Activated B cell treated with CpG ODN at 0.5 μM for 24 hours (primary cell): ENCODE results near the gene TCOF1. TPM values are rescaled to one million over a fixed set of nuclear protein-coding genes. Genes with fewer than 3 reads are reported as not detected.

Experiments used
- ATAC-seq: fragments of 200-7000 bp; cut with Tn5 transposase; one replicate; pipeline ENCODE4 v1.10.0; 2021; ENCODE audit warnings: low read depth, mild to moderate bottlenecking, moderate library complexity
- CTCF ChIA-PET: fragments of 350-600 bp; sonication (Branson Sonifier 250); formaldehyde crosslinking; loops from one replicate; lab custom pipeline; 2021; ENCODE audit warnings: antibody characterized with exemption; lab: Charles Lee
- POLR2A ChIA-PET: fragments of 350-600 bp; sonication (Branson Sonifier 250); formaldehyde crosslinking; loops from one replicate; lab custom pipeline; 2021; ENCODE audit warnings: antibody characterized with exemption; lab: Charles Lee
- DNase-seq: peaks from one replicate; pipeline ENCODE4 v3.0.0; 2022
- H3K27ac Mint-ChIP-seq: one replicate; pipeline ENCODE4 v1.8.0; 2020; ENCODE audit warnings: mixed read lengths
- H3K27me3 Mint-ChIP-seq: one replicate; pipeline ENCODE4 v1.8.0; 2021; ENCODE audit warnings: mixed read lengths
- H3K36me3 Mint-ChIP-seq: one replicate; pipeline ENCODE4 v1.8.0; 2021; ENCODE audit warnings: low read depth, mixed read lengths
- H3K4me1 Mint-ChIP-seq: one replicate; pipeline ENCODE4 v1.8.0; 2021; ENCODE audit warnings: mixed read lengths
- H3K4me3 Mint-ChIP-seq: one replicate; pipeline ENCODE4 v1.8.0; 2020; ENCODE audit warnings: mild to moderate bottlenecking, mixed read lengths
- H3K9me3 Mint-ChIP-seq: one replicate; pipeline ENCODE4 v1.8.0; 2020; ENCODE audit warnings: mixed read lengths
- CTCF ChIP-seq: fragments of 200-600 bp; IDR thresholded peaks from one replicate; pipeline ENCODE4 v1.8.0; 2022; ENCODE audit warnings: antibody characterized with exemption, mild to moderate bottlenecking
- intact Hi-C: fragments of 100-400 bp; cut with micrococcal nuclease; formaldehyde crosslinking; loops from one replicate; pipeline ENCODE4 v1.15.1; 2024
- total RNA-seq: library from RNA; stranded (reverse); gene quantifications from 2 replicates; pipeline ENCODE4 v1.2.3, GENCODE V29; 2022

The TCOF1 gene
- total RNA-seq, 1 donor from 2014 or later: 76.1 TPM

- no peak for ATAC-seq
- Mint-ChIP-seq H3K27me3 (peaks cover 7% of the 10 kb centered on the region), H3K36me3 (no peaks in the 10 kb centered on the region), H3K4me1 (no peaks in the 10 kb centered on the region), H3K9me3 (no peaks in the 10 kb centered on the region), H3K27ac (no peak overlapping the region), H3K4me3 (no peak overlapping the region)
- CTCF ChIA-PET: no interaction called here
- intact Hi-C loops: no loop called here
- DNase-seq: no peak
- no peak for TF ChIP-seq CTCF
- POLR2A ChIA-PET: no interaction called here
Observed at GRCh38 chr5:150325426-150325825, 32.1 kb upstream of the TCOF1 start.

- Mint-ChIP-seq H3K36me3 (no peaks in the 10 kb centered on the region), H3K9me3 (no peaks in the 10 kb centered on the region), H3K4me3 (no peak overlapping the region), H3K27ac (no peak overlapping the region), H3K4me1 (no peaks in the 10 kb centered on the region), H3K27me3 (peaks cover 7% of the 10 kb centered on the region)
- DNase-seq (no peak), ATAC-seq (no peak)
- TF ChIP-seq CTCF: no peak
- CTCF ChIA-PET: no interaction called here
- intact Hi-C loops: no loop called here
- POLR2A ChIA-PET: no interaction called here
Observed at GRCh38 chr5:150326707-150327106, 30.8 kb upstream of the TCOF1 start.

GRCh38 chr5:150327139-150327538 lies 30.4 kb upstream of the TCOF1 start:
- CTCF ChIA-PET: no interaction called here

GRCh38 chr5:150328515-150328914 lies 29.0 kb upstream of the TCOF1 start:
- no peaks in the 10 kb centered on the region for H3K9me3 Mint-ChIP-seq
- CTCF ChIA-PET: no interaction called here
- ATAC-seq: no peak

More at GRCh38 chr5:150327139-150327538, 30.4 kb upstream of the TCOF1 start:
- no peak for DNase-seq
- Mint-ChIP-seq H3K9me3 (no peaks in the 10 kb centered on the region), H3K4me1 (no peaks in the 10 kb centered on the region), H3K27me3 (peaks cover 7% of the 10 kb centered on the region), H3K27ac (no peak overlapping the region), H3K36me3 (no peaks in the 10 kb centered on the region), H3K4me3 (no peak overlapping the region)
- POLR2A ChIA-PET: no interaction called here
- no peak for TF ChIP-seq CTCF
- intact Hi-C loops: no loop called here
- ATAC-seq: no peak

GRCh38 chr5:150329038-150329437 lies 28.5 kb upstream of the TCOF1 start:
- ChIA-PET POLR2A (no interaction called here), CTCF (no interaction called here)
- no peak overlapping the region for H3K4me3 Mint-ChIP-seq
- H3K4me1 Mint-ChIP-seq: no peaks in the 10 kb centered on the region
- H3K27me3 Mint-ChIP-seq: peaks cover 7% of the 10 kb centered on the region
- H3K36me3 Mint-ChIP-seq: no peaks in the 10 kb centered on the region
- ATAC-seq (no peak), DNase-seq (no peak)
- intact Hi-C loops: no loop called here
- H3K27ac Mint-ChIP-seq: no peak overlapping the region
- H3K9me3 Mint-ChIP-seq: no peaks in the 10 kb centered on the region
- no peak for TF ChIP-seq CTCF

More at GRCh38 chr5:150328515-150328914, 29.0 kb upstream of the TCOF1 start:
- Mint-ChIP-seq H3K36me3 (no peaks in the 10 kb centered on the region), H3K4me3 (no peak overlapping the region), H3K27me3 (peaks cover 7% of the 10 kb centered on the region), H3K4me1 (no peaks in the 10 kb centered on the region), H3K27ac (no peak overlapping the region)
- DNase-seq: no peak
- POLR2A ChIA-PET: interaction anchor here (0.6 kb wide), 1 partner anchor 13 kb away, joined by 7 read pairs; no protein-coding TSS in a partner anchor
- intact Hi-C loops: no loop called here
- no peak for TF ChIP-seq CTCF
